NCI-H2227 (cell line): ENCODE data around the gene DUSP6.

Experiments used
- DNase-seq: peaks from one replicate; lab custom pipeline; 2025; ENCODE audit not compliant: unreplicated experiment; lab: John Stamatoyannopoulos, UW

DUSP6 gene, protein sequence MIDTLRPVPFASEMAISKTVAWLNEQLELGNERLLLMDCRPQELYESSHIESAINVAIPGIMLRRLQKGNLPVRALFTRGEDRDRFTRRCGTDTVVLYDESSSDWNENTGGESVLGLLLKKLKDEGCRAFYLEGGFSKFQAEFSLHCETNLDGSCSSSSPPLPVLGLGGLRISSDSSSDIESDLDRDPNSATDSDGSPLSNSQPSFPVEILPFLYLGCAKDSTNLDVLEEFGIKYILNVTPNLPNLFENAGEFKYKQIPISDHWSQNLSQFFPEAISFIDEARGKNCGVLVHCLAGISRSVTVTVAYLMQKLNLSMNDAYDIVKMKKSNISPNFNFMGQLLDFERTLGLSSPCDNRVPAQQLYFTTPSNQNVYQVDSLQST

DNA sequence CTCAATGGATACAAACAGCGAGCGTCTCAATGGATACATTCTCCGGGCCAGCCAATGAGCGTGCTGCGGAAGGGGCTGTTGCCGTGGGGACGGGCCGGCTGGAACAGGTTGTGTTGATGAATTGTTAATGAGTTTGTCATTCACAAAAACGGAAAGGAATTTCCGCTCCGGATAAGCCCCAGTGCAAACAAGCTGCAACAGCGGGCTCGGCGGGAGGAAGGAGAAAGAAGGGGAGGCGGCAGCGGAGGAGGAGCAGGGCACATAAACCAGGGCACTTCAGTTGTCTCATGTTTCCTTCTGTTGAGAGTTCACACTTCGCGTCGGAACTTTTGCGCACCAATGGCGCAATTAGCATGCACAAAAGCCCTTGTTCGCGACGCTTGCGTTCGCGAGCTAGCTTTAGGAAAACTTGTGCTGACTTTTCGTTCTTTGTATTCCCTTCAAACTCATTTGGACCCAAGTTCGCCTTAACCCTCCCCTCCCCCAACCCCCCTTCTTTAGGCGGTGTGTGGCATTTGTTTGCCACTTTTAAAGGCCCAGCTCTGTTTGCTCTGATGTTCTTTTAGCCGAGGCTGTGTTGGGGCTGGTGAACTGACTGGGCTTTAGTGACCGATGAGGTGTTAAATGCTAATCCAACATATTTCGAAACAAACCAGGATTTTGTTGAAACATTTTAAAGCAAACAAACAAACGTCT lies at the start of gene DUSP6:
TSS of gene DUSP6 (minus strand) at position 10 of the 696 bp plus-strand sequence. CDS start 462 bp downstream, outside the sequence.
- DNase-seq = peak; percentile 96

DNA sequence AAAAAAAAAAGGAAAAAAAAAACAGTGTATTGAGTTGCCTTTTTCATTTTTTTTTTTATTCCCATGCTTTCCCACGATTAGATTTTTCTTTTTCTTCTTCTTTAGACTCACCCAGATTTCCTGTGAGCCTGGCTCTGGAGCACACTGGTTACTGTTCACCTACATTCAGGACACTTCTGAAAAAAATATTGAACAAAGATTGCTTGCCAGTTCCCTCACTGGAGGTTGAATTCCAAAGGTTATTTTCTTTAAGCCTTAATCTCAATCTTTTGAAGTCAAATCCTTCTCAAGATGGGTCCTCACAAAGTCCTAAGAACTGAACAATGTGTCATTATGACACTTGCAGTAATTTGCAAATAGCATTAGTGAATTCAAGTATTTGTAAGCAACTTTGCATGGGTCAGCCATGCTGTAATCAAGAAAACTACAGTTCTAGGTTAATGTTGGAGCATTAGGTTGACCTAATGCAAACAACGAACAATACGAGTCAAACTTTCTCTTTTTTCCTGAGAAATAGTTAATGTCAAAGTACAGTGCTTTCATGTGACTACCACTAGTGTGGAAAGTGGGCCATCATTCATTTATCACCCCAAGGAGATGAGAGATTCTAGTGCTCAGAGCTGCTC lies 49.2 kb upstream of the DUSP6 start:
- no peak for DNase-seq

DNA sequence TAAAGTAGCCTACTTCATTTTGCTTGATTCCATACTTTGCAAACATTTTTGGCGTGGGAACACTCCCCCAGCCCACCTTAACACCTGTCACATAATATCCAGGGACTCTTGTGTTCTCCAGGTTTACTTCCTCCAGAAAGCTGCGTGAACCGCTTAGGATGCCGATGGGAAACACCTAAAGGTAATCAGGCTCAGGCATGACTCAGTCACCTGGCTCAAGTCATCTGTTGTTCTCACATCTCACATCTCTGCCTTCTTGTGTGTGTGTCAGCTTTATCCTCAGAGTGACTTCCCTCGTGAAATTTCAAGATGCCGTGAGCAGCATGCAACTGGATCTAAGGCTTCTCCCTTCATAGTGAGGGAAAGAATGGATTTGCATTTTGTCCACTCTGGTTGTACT lies 48.1 kb upstream of the DUSP6 start:
- DNase-seq = no peak

DNA sequence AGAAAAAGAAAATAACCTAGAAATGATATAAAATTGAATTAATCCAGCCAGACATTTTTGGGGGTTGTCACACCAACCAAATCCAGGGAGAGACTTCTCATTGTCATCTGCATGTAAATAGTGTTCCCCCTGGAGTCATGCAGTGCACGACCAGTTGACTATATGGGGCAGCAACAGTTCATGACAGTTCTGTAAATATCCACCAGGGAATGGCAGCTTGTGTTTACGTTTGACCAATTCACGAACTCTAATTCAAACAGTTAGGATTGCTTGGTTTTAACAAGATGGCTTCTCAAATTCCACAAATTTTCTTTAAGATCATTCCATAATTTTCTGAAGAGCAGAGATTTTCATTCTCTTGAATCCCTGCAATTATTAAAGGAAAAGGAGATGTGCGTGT lies 43.4 kb upstream of the DUSP6 start:
- DNase-seq = no peak

DNA sequence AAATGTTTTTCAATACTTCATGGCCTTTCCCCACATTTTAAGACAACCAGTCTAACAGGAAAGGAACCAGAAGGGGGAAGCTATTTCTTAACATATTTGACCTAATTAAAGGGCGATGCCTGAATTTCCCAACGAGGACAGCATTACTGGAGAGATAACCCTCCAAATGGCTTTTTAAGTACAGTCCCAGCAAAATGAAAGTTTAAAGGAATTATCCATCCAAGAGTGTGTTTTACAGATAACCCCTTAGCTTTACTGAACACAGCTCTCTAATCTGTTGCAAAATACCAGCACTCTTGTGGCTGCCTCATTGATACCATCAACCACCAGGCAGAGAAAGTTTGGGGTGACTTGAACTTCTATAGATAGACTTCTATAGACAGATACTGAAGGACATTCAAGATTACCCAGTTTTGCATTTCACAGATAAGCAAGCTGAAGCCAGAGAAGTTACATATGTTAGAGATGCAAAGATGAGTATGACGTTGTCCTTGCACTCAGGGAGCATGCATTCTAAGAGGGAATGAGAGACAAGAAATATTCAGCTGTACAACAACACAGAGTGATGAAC lies 41.3 kb upstream of the DUSP6 start:
- no peak for DNase-seq

DNA sequence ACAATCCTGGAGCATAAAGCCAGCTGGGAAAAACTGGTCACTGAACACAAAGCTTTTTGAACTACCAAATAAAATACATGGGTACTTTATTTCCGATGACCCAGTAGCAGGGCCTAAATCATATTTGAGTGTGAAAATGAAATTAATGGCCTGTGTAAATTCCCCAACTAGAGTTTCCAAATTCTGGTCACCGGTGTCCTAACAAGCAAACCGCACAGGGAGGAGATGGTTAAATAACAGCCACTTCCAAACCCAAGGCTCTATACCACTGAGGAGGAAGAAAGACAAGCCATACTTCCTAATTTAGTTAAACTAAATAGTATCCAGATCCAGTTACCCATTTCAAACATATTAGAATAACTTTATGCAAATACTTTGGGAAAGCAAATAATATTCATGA lies 40.1 kb upstream of the DUSP6 start:
- no peak for DNase-seq

DNA sequence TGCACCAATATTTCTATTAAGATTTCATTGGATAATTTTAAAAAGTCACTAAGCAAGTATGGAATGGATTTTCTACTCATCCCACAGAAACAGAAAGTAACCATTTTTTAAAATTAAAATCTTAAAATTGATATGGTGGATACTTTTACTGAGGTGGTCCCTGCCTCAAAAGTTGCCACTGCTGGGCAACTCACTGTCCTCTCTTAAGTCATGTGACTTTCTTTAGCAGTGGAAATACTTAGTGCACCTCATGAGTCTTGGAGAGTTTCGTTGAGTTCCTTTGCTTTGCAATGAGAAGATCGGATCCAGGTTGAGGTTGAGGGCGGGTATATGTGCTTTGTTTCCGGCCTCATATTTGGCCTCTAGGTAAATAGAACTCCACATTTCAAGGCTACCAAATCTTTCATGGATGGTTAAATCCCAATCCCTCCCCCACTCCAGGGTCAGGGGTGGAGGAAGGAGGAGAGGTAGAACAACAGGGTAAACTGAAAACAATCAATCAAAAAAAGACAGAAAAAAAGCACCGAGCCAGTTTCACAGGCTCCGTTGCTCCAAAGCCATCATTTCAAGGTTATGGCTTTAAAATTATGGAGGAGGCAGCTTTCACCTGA lies 39.5 kb upstream of the DUSP6 start:
- peak; percentile 82 for DNase-seq

DNA sequence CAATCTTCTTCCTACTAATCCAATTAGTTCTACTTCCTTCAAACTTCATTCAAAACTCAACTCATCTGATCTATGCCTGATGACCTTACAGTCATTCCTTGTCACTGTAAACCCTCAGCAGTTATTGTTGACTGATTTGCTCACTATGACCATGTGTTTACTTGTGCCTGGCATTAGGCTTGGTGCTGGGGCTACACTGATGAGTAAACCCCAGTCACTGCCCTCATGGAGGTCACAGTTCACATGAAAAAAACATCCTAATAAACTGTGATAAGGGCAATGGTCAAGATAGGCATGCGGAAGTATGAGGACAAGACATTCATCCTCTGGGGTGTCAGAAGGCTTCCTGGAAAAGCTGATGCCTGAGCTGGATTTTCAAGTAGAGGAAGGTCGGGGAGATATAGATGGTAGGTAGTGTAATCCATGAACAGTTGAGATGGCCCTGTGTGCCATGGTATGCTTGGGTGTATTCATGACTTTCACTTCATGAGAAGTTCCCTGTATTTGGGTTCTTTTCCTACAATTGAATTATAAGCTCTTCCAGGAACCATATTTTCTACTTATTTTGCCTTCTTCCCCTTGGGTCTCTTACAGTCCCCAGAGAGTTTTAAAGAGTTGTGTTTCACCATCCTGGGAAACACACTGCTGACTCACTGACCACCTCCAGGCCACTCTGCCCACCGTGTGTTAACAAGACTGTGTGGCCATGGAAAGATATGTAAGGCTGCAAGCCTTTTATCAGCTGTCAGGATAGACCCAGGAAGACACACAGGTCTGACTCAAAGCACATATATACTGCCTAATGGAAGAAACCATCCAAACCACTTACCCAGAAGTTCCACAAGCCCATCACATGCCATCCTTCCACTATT lies 38.7 kb upstream of the DUSP6 start:
- DNase-seq = no peak

DNA sequence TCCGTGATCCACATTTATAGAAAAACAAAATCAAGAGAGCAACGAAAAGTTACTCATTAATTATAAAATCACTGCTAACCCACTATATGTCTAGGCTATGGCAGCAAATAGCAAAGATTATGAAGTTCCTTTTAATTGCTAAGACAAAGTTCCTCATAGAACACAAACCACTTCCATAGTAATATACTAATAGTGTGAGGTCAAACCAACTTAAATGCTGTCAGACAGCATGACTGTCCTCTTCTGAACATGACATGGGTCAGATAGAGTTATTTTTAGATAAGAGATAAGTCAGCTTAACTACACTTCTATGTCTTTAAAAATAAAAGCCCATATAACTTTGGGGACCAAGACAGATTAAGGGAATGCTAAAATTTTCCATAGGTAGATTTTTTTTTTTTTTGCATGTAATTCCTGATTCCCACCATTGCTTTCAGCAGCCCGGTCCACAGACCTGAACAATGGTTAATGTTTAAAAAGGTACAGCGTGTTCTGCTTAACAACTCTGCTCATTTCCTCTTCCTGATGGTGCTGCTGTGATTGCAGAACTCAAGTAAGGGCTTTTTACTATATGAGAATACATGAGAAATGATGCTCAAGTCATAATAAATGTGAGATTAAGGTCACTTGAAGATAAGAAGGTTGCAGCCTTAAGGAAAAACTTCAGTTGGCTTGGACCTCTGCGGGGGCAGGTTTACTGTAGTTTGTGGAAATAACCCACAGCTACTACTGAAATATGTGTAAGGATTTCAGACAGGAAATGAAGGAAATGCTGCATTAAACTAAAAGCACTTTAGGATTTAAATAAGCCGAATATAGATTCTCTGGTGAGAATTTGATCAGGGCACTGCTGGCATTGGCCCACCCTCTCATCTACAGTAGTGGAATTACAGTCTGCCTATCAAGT lies 37.7 kb upstream of the DUSP6 start:
- no peak for DNase-seq

DNA sequence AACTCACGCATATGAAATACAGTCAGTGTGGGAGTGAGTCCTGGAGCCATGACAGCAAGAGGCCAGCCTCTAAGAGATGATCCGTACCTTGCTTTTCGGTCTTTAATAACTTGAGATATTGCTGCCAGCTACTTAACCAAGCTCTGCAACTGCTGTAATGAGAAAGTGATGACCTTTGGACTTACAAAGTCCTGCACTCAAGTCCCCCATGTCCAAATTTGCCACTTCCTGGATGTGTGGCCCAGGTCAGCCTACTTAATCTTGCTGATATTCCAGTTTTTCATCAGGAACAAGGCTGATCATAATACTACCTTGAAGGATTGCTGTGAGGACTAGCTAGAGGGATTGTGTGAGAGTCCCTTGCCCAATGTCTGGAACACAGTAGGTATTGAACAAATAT lies 33.8 kb upstream of the DUSP6 start:
- DNase-seq = no peak

DNA sequence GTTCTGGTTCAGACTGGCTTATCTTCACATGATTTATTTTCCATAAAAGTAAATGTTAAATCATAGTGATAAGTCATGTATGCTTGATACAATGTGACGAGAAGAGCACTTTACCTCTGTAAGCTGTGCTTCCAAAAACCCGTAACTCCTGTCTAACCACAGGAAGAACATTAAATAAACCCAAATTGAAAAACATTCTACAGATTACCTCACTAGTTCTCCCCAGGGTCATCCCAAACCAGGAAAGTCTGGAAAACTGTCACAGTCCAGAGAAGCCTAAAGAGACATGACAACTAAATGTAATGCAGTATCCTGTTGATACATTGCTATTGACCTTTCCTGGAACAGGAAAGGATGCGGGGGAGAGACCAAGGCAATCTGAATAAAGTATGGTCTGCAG lies 32.5 kb upstream of the DUSP6 start:
- no peak for DNase-seq

DNA sequence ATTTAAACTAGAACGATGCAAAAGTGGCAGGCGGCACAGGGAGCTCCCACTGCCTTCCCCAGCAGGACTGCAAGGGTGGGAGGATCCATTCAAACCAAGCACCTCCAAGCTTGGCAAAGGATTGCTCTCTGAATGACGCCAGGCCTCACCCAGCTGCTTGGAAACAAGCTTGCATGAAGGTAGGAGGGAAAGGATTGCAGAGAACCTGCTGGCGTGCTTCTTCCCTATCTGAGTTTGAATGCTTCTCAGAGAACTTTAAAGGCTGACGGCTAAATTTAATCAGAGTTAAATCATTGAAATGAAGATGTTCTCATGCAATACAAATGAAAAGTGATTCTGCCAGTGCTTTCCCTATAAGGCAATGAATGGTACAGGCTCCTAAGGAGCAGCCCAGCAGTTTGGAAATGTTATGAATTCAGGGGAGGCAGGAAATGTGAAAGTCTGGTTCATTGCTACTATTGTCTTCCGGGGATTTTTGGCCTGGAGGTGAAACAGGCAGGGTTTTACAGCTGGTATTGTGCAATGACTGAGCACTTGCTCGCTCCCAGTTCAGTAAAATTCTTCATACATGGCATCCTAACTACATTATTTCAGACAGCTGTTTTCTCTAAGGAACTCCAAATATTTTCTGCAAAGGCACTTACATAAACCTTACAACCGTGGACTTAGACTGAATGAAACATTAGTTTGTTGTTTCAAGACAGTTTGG lies 31.9 kb upstream of the DUSP6 start:
- DNase-seq = peak; percentile 36

DNA sequence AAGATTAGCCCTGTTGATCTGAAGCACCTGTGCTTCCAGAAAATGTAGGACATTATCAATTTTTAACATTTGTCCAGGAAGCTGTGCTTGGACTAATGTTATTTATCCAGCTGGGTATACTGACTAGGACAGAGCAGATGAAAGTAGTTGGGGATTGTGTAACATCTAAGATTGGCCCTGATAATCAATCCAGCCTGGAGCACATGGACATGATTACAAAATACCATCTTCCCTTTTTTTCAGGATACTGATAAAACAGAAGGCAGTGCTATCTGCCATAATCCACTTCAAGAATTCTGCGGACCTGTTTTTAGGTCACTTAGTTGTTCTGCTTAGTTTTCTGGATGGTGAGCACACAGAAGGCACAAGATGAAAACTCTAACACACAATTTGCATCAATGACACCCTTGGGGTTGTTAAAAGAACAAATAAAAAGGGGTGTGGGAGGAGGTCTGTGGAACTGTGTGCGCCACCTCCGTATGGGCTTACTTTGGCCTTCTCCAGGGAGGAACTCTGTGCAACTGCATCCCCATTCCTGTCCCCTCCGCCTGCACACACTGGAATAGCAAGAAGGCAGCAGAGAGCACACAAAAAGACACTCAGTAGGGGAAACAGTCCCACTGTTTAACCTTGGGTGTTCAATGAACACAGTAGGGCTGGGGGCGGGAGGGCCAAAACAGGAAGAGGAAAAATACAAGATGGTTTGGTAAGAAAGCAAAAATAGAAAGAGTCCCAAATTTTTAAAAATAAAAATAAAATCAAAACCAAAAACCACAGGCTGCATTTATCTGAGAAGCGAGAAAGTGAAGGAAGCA lies 31.1 kb upstream of the DUSP6 start:
- no peak for DNase-seq

DNA sequence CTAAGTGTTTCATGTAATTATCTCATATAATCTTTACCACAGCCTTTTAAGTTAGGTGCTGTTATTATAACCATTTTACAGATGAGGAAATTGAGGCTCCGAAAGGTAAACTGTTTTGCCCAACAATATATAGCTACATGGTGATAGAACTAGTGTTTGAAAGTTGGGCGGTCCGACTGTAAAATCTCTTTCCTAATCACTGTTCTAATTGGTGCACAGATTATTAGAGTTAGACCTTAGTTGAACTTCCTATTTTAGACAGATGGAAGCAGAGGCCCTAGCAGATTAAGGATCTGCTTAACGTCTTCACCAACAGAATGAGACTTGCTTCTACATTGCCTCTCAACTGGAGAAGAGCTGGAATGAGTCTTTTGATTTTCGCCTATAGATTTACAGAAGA lies 30.0 kb upstream of the DUSP6 start:
- DNase-seq = no peak

DNA sequence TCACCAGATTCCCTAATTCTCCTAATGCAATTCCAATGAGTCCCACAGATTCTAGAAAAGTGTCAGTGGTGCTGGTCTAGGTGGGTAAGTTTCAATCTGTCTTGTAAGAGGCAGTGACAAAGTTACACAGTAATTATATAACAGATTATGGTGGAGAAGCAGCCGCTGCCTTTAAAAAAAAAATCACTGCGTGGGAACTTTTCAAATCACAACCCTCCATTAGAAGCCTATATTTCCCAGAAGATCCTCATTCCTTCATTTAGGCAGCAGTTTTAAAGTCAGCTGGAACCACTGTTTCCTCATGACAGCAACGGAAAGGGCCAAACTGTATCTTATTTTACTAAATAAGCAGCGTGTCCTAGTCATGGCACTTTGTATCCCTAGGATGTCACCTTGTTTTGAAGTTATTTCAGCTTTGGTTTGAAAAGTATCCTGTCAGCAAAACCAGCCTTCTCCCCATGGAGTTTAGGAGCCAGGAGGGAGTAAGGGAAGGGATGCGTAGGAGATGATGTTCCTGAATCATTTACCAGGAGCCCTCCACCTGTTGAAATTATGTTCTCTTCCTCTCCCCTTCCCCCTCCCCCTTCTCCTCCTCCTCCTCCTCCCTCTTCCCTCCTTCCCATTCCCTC lies 27.7 kb upstream of the DUSP6 start:
- no peak for DNase-seq

DNA sequence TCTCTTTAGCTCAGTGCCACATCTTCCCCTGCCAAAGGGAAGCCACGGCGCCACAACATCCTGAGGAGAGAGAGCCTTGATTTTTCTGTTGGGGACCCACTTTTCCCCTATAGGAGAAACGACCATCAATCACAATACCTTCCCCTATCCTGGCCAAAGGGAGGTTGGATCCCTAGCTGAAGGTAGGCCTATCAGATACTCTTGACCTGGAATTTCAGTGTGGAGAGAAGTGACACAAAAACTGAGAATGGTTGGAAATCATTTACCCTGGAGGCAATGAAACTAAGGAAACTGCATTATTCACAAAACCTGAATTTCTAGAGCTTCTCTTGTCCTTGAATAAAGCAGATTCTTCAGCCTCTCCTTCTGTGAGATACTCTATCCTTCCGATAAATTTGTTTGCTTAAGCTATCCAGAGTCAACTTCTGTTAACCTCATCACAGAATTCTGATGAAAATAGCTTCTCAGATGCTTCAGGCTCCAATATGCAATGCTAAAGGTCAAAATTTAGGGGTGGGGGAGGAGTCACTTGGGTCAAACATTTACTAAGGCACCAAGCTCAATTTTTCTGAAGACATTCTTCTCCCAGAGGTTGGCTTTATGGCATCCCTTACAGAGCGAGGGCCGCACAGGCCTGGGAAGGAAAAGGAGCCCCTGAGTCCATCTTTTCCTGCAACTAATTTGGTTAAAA lies 27.0 kb upstream of the DUSP6 start:
- no peak for DNase-seq

DNA sequence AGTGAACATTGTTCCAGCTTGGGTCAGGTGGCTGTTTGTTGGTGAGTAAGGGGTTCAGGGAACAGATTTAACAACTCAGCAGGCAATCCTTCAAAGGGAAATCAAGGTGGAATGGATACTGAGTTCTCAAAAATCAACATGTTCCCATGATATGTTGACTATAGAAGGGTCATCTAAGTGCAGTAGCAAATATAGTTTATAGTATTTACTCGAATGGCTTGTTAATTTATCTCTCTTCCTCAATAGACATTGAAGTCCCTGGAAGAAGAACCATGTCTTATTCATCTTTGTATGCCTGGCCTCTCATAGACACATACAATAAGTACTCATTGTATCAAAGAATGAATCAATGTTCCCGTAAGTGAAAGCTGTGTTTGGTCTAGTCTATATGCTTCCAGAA lies 24.5 kb upstream of the DUSP6 start:
- no peak for DNase-seq
